ENCODE results near the gene UBE2H. TPM values are rescaled to one million over a fixed set of nuclear protein-coding genes. Genes with fewer than 3 reads are reported as not detected.

Gene UBE2H
- total and polyA plus RNA-seq, 12 donors = 26.0 to 222 (median 159) TPM

- Histone ChIP-seq H3K36me3 (no peaks in the 10 kb centered on the region), H3K4me3 (no peak overlapping the region), H3K27ac (peak overlapping the region in 2 of 10 donors; percentile 39 to 59), H3K4me1 (peaks cover 0 to 12% (median 6%) of the 10 kb centered on the region in 9 donors), H3K9me3 (no peaks in the 10 kb centered on the region), H3K27me3 (no peaks in the 10 kb centered on the region)
- TF ChIP-seq CTCF (IDR thresholded peaks at IDR 0.05) = no peak
- intact Hi-C loops (cut with DNase I) = loop anchor here in 1 of 10 donors (10.0 kb wide), 1 partner anchor 95 kb away; no protein-coding TSS in a partner anchor
- no peak for ATAC-seq
- DNase-seq = no peak
- 87 to 90% methylated on average over 12 of the region's 12 CpGs for WGBS, 2 donors
Measured at GRCh38 chr7:129959471-129960203, 6.9 kb upstream of the UBE2H start.

GRCh38 chr7:129958643-129959470, 6.1 kb upstream of the UBE2H start:
- Histone ChIP-seq H3K4me3 (no peak overlapping the region), H3K27me3 (no peaks in the 10 kb centered on the region), H3K27ac (peak overlapping the region in 6 of 10 donors; percentile 19 to 59 (median 36)), H3K36me3 (no peaks in the 10 kb centered on the region), H3K9me3 (no peaks in the 10 kb centered on the region), H3K4me1 (peaks cover 0 to 12% (median 6%) of the 10 kb centered on the region in 9 donors)
- intact Hi-C loops (cut with DNase I) = loop anchor here in 1 of 10 donors (10.0 kb wide), 1 partner anchor 94 kb away; no protein-coding TSS in a partner anchor
- 36 to 47% methylated on average over 9 of the region's 9 CpGs for WGBS, 2 donors
- DNase-seq (peak; percentile 32 to 38), ATAC-seq (peak; percentile 62 to 98 (median 88))
- TF ChIP-seq CTCF (IDR thresholded peaks at IDR 0.05) = no peak

- intact Hi-C loops (cut with DNase I) = loop anchor here in 1 of 10 donors (10.0 kb wide), 1 partner anchor 91 kb away; no protein-coding TSS in a partner anchor
- no peak for ATAC-seq
- no peak overlapping the region for H3K4me3 ChIP-seq
- no peak overlapping the region for H3K27ac ChIP-seq
- WGBS, 2 donors = 92 to 94% methylated on average over 8 of the region's 8 CpGs
- H3K36me3 ChIP-seq = no peaks in the 10 kb centered on the region
- TF ChIP-seq CTCF (IDR thresholded peaks at IDR 0.05) = no peak
- DNase-seq = no peak
- no peaks in the 10 kb centered on the region for H3K27me3 ChIP-seq
- peaks cover 0 to 18% (median 6%) of the 10 kb centered on the region in 9 donors for H3K4me1 ChIP-seq
- no peaks in the 10 kb centered on the region for H3K9me3 ChIP-seq
Measured at GRCh38 chr7:129955993-129956543, 3.3 kb upstream of the UBE2H start.

GRCh38 chr7:129952086-129952652, 591 bp downstream of the UBE2H start:
- DNase-seq (peak; percentile 38 to 49), ATAC-seq (peak; percentile 24 to 65 (median 38))
- TF ChIP-seq CTCF (IDR thresholded peaks at IDR 0.05) = no peak
- WGBS, 2 donors = 0 to 1% methylated on average over 42 to 43 of the region's 43 CpGs
- Histone ChIP-seq H3K36me3 (no peaks in the 10 kb centered on the region), H3K9me3 (no peaks in the 10 kb centered on the region), H3K4me3 (peak overlapping the region; percentile 80 to 99 (median 89)), H3K27me3 (no peaks in the 10 kb centered on the region), H3K27ac (peak overlapping the region; percentile 90 to 99 (median 96)), H3K4me1 (peaks cover 0 to 45% (median 31%) of the 10 kb centered on the region in 9 donors)
- intact Hi-C loops (cut with DNase I) = loop anchor here in 7 of 10 donors (2.0 to 10.0 kb wide), 8 partner anchors 35 to 125 kb away; no protein-coding TSS in a partner anchor
